Measurements from ENCODE around the gene CYTH1. TPM values are rescaled to one million over a fixed set of nuclear protein-coding genes. Genes with fewer than 3 reads are reported as not detected.

The CYTH1 gene
- 10 to 100 TPM; 36.0 to 52.8 TPM for polyA plus RNA-seq

GRCh38 chr17:78781893-78782304 is at the start of gene CYTH1:
TSS of gene CYTH1 (minus strand) at chr17:78782273. CDS start at chr17:78782223, 50 bp downstream.
- peaks cover 0 to 14% of the 10 kb centered on the region in 2 donors for H3K4me1 ChIP-seq (ENCODE audit: control insufficient read depth in 2 of 2, insufficient read depth in 2 of 2, low read length in 1 of 2)
- H3K27me3 ChIP-seq (ENCODE audit: control insufficient read depth in 1 of 2, insufficient read depth in 2 of 2, low read length in 2 of 2), result no peaks in the 10 kb centered on the region
- 0 to 2% methylated on average over 32 to 64 of the region's 64 CpGs for WGBS, 2 donors
- peak within 1 kb of the TSS; percentile 84 to 87 for H3K4me3 ChIP-seq (ENCODE audit: low read depth in 1 of 2, low read length in 2 of 2)
- H3K27ac ChIP-seq (ENCODE audit: low read depth in 2 of 2, low read length in 1 of 2), result peak within 1 kb of the TSS; percentile 97 to 98
- no peaks in the 10 kb centered on the region for H3K9me3 ChIP-seq (ENCODE audit: control insufficient read depth in 2 of 2, insufficient read depth in 1 of 2, low read depth in 1 of 2, low read length in 1 of 2)
- H3K36me3 ChIP-seq (ENCODE audit: control insufficient read depth in 2 of 2, insufficient read depth in 2 of 2, low read length in 1 of 2), result no peaks in the 10 kb centered on the region

GRCh38 chr17:78829477-78829876 is 47.4 kb upstream of the CYTH1 start:
- Histone ChIP-seq H3K36me3 (ENCODE audit: control insufficient read depth in 2 of 2, insufficient read depth in 2 of 2, low read length in 1 of 2) (peaks cover 7 to 47% of the 10 kb centered on the region in 2 donors), H3K9me3 (ENCODE audit: control insufficient read depth in 2 of 2, insufficient read depth in 1 of 2, low read depth in 1 of 2, low read length in 1 of 2) (no peaks in the 10 kb centered on the region), H3K4me1 (ENCODE audit: control insufficient read depth in 2 of 2, insufficient read depth in 2 of 2, low read length in 1 of 2) (no peaks in the 10 kb centered on the region), H3K27ac (ENCODE audit: low read depth in 2 of 2, low read length in 1 of 2) (no peak overlapping the region), H3K4me3 (ENCODE audit: low read depth in 1 of 2, low read length in 2 of 2) (no peak overlapping the region), H3K27me3 (ENCODE audit: control insufficient read depth in 1 of 2, insufficient read depth in 2 of 2, low read length in 2 of 2) (no peaks in the 10 kb centered on the region)
- 98% methylated on average over 6 of the region's 6 CpGs for WGBS, 2 donors

- no peaks in the 10 kb centered on the region for H3K4me1 ChIP-seq (ENCODE audit: control insufficient read depth in 2 of 2, insufficient read depth in 2 of 2, low read length in 1 of 2)
- H3K27ac ChIP-seq (ENCODE audit: low read depth in 2 of 2, low read length in 1 of 2), result no peak overlapping the region
- H3K36me3 ChIP-seq (ENCODE audit: control insufficient read depth in 2 of 2, insufficient read depth in 2 of 2, low read length in 1 of 2), result peaks cover 8 to 50% of the 10 kb centered on the region in 2 donors
- H3K27me3 ChIP-seq (ENCODE audit: control insufficient read depth in 1 of 2, insufficient read depth in 2 of 2, low read length in 2 of 2), result no peaks in the 10 kb centered on the region
- no peaks in the 10 kb centered on the region for H3K9me3 ChIP-seq (ENCODE audit: control insufficient read depth in 2 of 2, insufficient read depth in 1 of 2, low read depth in 1 of 2, low read length in 1 of 2)
- WGBS, 2 donors, result 89 to 90% methylated on average over 14 of the region's 14 CpGs
- no peak overlapping the region for H3K4me3 ChIP-seq (ENCODE audit: low read depth in 1 of 2, low read length in 2 of 2)
Observed at GRCh38 chr17:78828470-78829185, 46.6 kb upstream of the CYTH1 start.

GRCh38 chr17:78826836-78827509 is 44.9 kb upstream of the CYTH1 start:
- 85 to 91% methylated on average over 21 of the region's 21 CpGs for WGBS, 2 donors
- peaks cover 0 to under 1% of the 10 kb centered on the region in 2 donors for H3K4me1 ChIP-seq (ENCODE audit: control insufficient read depth in 2 of 2, insufficient read depth in 2 of 2, low read length in 1 of 2)
- H3K9me3 ChIP-seq (ENCODE audit: control insufficient read depth in 2 of 2, insufficient read depth in 1 of 2, low read depth in 1 of 2, low read length in 1 of 2), result no peaks in the 10 kb centered on the region
- H3K27me3 ChIP-seq (ENCODE audit: control insufficient read depth in 1 of 2, insufficient read depth in 2 of 2, low read length in 2 of 2), result no peaks in the 10 kb centered on the region
- H3K4me3 ChIP-seq (ENCODE audit: low read depth in 1 of 2, low read length in 2 of 2), result no peak overlapping the region
- peaks cover 13 to 53% of the 10 kb centered on the region in 2 donors for H3K36me3 ChIP-seq (ENCODE audit: control insufficient read depth in 2 of 2, insufficient read depth in 2 of 2, low read length in 1 of 2)
- no peak overlapping the region for H3K27ac ChIP-seq (ENCODE audit: low read depth in 2 of 2, low read length in 1 of 2)

GRCh38 chr17:78826421-78826820 is 44.3 kb upstream of the CYTH1 start:
- no peak overlapping the region for H3K27ac ChIP-seq (ENCODE audit: low read depth in 2 of 2, low read length in 1 of 2)
- H3K4me1 ChIP-seq (ENCODE audit: control insufficient read depth in 2 of 2, insufficient read depth in 2 of 2, low read length in 1 of 2), result peaks cover 0 to 2% of the 10 kb centered on the region in 2 donors
- no peaks in the 10 kb centered on the region for H3K27me3 ChIP-seq (ENCODE audit: control insufficient read depth in 1 of 2, insufficient read depth in 2 of 2, low read length in 2 of 2)
- H3K36me3 ChIP-seq (ENCODE audit: control insufficient read depth in 2 of 2, insufficient read depth in 2 of 2, low read length in 1 of 2), result peaks cover 13 to 53% of the 10 kb centered on the region in 2 donors
- 87 to 92% methylated on average over 5 of the region's 5 CpGs for WGBS, 2 donors
- no peaks in the 10 kb centered on the region for H3K9me3 ChIP-seq (ENCODE audit: control insufficient read depth in 2 of 2, insufficient read depth in 1 of 2, low read depth in 1 of 2, low read length in 1 of 2)
- H3K4me3 ChIP-seq (ENCODE audit: low read depth in 1 of 2, low read length in 2 of 2), result no peak overlapping the region

GRCh38 chr17:78825696-78826095 is 43.6 kb upstream of the CYTH1 start:
- H3K9me3 ChIP-seq (ENCODE audit: control insufficient read depth in 2 of 2, insufficient read depth in 1 of 2, low read depth in 1 of 2, low read length in 1 of 2), result no peaks in the 10 kb centered on the region
- H3K4me3 ChIP-seq (ENCODE audit: low read depth in 1 of 2, low read length in 2 of 2), result no peak overlapping the region
- no peak overlapping the region for H3K27ac ChIP-seq (ENCODE audit: low read depth in 2 of 2, low read length in 1 of 2)
- H3K27me3 ChIP-seq (ENCODE audit: control insufficient read depth in 1 of 2, insufficient read depth in 2 of 2, low read length in 2 of 2), result no peaks in the 10 kb centered on the region
- 93 to 95% methylated on average over 6 of the region's 6 CpGs for WGBS, 2 donors
- peaks cover 17 to 57% of the 10 kb centered on the region in 2 donors for H3K36me3 ChIP-seq (ENCODE audit: control insufficient read depth in 2 of 2, insufficient read depth in 2 of 2, low read length in 1 of 2)
- H3K4me1 ChIP-seq (ENCODE audit: control insufficient read depth in 2 of 2, insufficient read depth in 2 of 2, low read length in 1 of 2), result peaks cover 0 to 2% of the 10 kb centered on the region in 2 donors

GRCh38 chr17:78824240-78824639 is 42.2 kb upstream of the CYTH1 start:
- Histone ChIP-seq H3K9me3 (ENCODE audit: control insufficient read depth in 2 of 2, insufficient read depth in 1 of 2, low read depth in 1 of 2, low read length in 1 of 2) (no peaks in the 10 kb centered on the region), H3K27ac (ENCODE audit: low read depth in 2 of 2, low read length in 1 of 2) (no peak overlapping the region), H3K36me3 (ENCODE audit: control insufficient read depth in 2 of 2, insufficient read depth in 2 of 2, low read length in 1 of 2) (peaks cover 22 to 65% of the 10 kb centered on the region in 2 donors), H3K4me1 (ENCODE audit: control insufficient read depth in 2 of 2, insufficient read depth in 2 of 2, low read length in 1 of 2) (peaks cover 0 to 2% of the 10 kb centered on the region in 2 donors), H3K27me3 (ENCODE audit: control insufficient read depth in 1 of 2, insufficient read depth in 2 of 2, low read length in 2 of 2) (no peaks in the 10 kb centered on the region), H3K4me3 (ENCODE audit: low read depth in 1 of 2, low read length in 2 of 2) (no peak overlapping the region)
- 87 to 93% methylated on average over 7 of the region's 7 CpGs for WGBS, 2 donors

- 91 to 93% methylated on average over 14 of the region's 14 CpGs for WGBS, 2 donors
- no peak overlapping the region for H3K27ac ChIP-seq (ENCODE audit: low read depth in 2 of 2, low read length in 1 of 2)
Observed at GRCh38 chr17:78823282-78824046, 41.4 kb upstream of the CYTH1 start.

GRCh38 chr17:78822552-78822951 is 40.5 kb upstream of the CYTH1 start:
- Histone ChIP-seq H3K4me1 (ENCODE audit: control insufficient read depth in 2 of 2, insufficient read depth in 2 of 2, low read length in 1 of 2) (peaks cover 0 to 2% of the 10 kb centered on the region in 2 donors), H3K9me3 (ENCODE audit: control insufficient read depth in 2 of 2, insufficient read depth in 1 of 2, low read depth in 1 of 2, low read length in 1 of 2) (no peaks in the 10 kb centered on the region), H3K27ac (ENCODE audit: low read depth in 2 of 2, low read length in 1 of 2) (no peak overlapping the region), H3K36me3 (ENCODE audit: control insufficient read depth in 2 of 2, insufficient read depth in 2 of 2, low read length in 1 of 2) (peaks cover 25 to 59% of the 10 kb centered on the region in 2 donors), H3K4me3 (ENCODE audit: low read depth in 1 of 2, low read length in 2 of 2) (no peak overlapping the region), H3K27me3 (ENCODE audit: control insufficient read depth in 1 of 2, insufficient read depth in 2 of 2, low read length in 2 of 2) (no peaks in the 10 kb centered on the region)
- 90 to 91% methylated on average over 14 of the region's 14 CpGs for WGBS, 2 donors

More at GRCh38 chr17:78823282-78824046, 41.4 kb upstream of the CYTH1 start:
- Histone ChIP-seq H3K4me3 (ENCODE audit: low read depth in 1 of 2, low read length in 2 of 2) (no peak overlapping the region), H3K27me3 (ENCODE audit: control insufficient read depth in 1 of 2, insufficient read depth in 2 of 2, low read length in 2 of 2) (no peaks in the 10 kb centered on the region), H3K4me1 (ENCODE audit: control insufficient read depth in 2 of 2, insufficient read depth in 2 of 2, low read length in 1 of 2) (peaks cover 0 to 2% of the 10 kb centered on the region in 2 donors), H3K36me3 (ENCODE audit: control insufficient read depth in 2 of 2, insufficient read depth in 2 of 2, low read length in 1 of 2) (peaks cover 22 to 60% of the 10 kb centered on the region in 2 donors), H3K9me3 (ENCODE audit: control insufficient read depth in 2 of 2, insufficient read depth in 1 of 2, low read depth in 1 of 2, low read length in 1 of 2) (no peaks in the 10 kb centered on the region)
